Suprapubic skin (tissue), 4 donors: ENCODE results near the gene MPV17L2.

ENCODE experiments used
- CTCF ChIP-seq, 2 donors: fragments of 200-600 bp in 1 of 2; fragments of 450-650 bp in 1 of 2; sonication (generic) in 1 of 2; IDR thresholded peaks; one replicate each; pipeline ENCODE4 v1.5.1; 2016 to 2019; ENCODE audit warnings: antibody characterized with exemption in 2 of 2, mild to moderate bottlenecking in 1 of 2, moderate library complexity in 1 of 2
- EP300 ChIP-seq: sonication (generic); formaldehyde crosslinking; IDR thresholded peaks from one replicate; pipeline ENCODE4 v1.6.1; 2017; ENCODE audit warnings: antibody characterized with exemption
- POLR2AphosphoS5 ChIP-seq, 3 donors: sonication (generic); formaldehyde crosslinking; IDR thresholded peaks; one replicate each; pipeline ENCODE4 v1.6.1; 2017; ENCODE audit warnings: antibody characterized with exemption in 3 of 3

DNA sequence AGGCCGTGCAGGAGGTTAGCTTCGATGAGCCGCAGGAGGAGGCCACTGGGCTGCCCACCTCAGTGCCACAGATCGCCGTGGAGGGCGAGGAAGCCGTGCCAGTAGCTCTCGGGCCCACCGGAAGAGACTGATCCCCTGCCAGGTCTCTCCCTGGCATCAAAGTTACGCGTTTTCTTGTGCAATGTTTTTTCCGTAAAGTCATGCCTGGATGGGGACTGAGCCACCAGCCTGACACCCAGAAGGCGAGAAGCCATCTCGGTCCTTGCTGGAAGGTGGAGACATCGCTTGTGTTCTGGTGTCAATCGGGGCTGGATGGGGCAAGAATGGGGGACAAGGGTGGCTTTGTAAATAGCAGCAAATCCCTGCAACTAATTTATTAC is 43.4 kb upstream of the MPV17L2 start:
- no peak for TF ChIP-seq CTCF (IDR thresholded peaks at IDR 0.05)
- no peak for TF ChIP-seq EP300
- no peak for TF ChIP-seq POLR2AphosphoS5 (IDR thresholded peaks at IDR 0.05)
